Hematopoietic multipotent progenitor cell treated with erythropoietin and hydrocortisone succinate and interleukin-3 and kit ligand, for 8 days (in vitro differentiated cells): ENCODE measurements around the gene CELF1.

Experiments
- DNase-seq: peaks from one replicate; pipeline ENCODE4 v3.0.0-alpha.2; 2015

Gene CELF1

DNA sequence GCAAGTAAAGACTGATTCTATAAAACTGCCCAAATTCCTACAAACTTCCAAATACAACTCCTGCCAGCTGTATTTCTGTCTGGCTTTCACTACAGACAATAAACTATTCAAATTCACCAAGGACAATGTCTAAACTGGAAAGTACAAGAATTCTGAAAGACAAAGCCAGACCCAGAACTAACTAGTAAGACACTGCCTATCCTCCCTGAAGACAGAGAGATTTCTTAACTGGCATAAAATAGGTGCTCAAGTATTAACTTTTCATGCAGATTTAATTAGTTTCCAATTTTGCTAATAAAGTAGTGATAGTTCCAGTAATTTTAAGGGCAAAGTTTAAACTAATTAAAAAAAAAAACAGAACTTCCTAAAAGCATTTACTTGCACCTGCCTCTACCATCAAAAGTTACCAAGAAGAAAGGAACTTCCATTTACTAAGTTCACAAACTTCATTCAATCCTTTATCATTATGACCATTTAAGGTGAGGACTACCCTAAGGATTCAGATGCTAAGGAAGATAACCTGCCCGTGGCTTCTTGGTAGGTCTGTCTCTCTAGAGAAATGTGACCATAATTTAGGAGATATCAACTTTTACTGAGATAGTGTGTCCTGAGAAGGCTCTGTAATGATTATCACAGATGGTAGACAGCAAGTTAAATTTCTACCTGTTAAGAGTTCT is 45.2 kb downstream of the CELF1 start:
- DNase-seq, result no peak

DNA sequence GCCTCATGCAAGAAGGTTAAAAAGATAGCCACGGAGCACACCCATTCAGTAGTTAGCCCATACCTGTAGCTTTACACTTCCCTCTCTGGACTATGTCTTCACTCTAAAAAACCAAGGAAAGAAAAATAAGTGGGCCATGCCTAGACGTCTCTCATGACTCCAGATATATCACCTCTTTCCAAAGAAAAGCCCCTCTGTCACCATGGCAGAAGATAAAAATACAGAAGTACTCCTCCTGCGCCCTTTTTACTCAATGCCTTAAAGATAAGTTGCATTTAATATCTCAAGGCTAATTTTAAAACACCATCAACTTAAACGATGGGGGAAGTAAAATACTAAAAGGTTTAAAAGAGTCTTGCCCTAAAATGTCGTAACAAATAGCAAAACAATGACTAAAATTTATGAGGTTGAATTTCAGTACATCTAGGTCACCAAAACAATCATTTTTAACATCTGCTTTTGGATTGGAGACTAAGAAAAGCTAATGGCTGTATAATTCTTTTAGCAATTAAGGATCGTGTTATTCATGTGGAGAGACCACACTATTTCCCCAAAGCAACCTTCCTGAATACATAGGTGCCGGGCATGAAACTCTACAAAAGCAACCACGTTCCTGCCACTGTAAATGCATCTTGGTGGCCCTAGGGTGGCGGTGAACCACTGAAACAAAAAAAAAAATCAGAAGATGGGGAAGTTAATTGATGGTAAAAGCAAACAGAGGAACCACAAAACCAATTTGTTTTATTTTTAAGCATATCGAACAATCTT is 46.0 kb downstream of the CELF1 start:
- no peak for DNase-seq

DNA sequence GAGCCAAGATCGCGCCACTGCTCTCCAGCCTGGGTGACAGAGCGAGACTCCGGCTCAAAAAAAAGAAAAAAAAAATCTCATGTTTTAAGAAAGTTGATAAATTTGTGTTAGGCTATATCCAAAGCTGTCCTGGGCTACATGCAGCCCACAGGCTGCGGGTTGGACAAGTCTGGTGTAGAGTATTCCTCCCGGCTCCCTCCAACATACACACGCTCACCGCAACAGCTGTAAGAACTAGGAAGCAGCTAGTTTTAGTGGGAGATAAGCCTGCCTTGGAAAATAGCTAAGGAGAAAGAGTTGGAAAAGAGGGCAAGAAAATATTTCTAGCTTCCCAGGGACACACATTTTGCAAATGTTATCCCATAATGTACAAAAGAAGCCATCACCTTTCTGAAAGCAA is 46.6 kb downstream of the CELF1 start:
- no peak for DNase-seq

DNA sequence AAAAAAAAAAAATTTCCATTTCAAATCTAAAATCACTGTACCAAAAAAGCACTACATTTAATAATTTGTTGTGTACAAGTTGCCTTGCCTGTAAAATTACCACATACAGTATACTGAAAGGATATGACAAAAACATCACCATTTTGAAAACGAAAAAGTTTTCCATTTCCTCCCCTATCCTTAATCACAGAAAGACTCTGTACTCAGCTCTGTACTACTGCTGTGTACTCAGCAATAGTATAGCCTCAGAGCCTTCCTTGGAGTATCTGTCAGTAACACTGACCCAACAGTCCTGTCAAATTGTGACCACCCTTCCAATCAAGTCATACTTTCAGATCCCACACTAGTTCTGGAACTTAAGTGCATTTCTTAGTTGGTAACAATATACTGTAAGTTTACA is 48.0 kb downstream of the CELF1 start:
- DNase-seq, result no peak

DNA sequence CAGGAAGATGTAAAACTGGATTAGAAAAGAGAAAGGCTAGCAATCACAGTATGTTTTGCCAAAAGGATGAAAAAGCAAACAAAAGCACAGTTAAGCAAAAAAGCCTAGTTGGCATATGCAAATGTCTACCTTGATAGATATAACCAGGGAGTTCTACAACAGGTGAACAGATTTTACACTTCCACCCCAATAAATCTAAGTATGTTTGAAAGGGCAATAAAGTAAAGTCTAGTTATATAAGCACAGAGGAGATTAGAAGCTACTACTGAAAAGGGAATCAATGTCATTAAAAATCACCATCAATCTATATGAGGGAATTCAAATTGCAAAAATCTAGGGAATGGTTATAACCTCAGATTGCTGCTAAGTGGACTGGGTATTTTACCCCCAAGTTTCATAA is 49.7 kb downstream of the CELF1 start:
- DNase-seq, result no peak

DNA sequence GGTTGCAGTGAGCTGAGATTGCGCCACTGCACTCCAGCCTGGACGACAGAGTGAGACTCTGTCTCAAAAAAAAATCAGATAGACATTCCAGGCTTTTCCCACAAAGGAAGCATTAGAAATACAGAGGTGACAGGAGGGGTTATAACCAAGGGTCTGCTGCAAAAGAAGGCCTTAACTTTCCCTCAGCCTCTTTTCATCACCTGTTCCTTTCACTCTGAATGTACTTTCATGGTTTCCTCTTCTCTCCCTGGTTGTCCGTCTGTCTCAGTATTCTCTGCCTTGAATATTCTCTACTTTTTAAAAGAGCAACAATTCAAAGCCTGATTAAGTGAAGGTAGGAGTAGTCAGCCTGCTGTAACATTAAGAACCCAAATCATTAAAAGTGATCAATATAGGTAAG is 50.2 kb downstream of the CELF1 start:
- DNase-seq, result no peak

DNA sequence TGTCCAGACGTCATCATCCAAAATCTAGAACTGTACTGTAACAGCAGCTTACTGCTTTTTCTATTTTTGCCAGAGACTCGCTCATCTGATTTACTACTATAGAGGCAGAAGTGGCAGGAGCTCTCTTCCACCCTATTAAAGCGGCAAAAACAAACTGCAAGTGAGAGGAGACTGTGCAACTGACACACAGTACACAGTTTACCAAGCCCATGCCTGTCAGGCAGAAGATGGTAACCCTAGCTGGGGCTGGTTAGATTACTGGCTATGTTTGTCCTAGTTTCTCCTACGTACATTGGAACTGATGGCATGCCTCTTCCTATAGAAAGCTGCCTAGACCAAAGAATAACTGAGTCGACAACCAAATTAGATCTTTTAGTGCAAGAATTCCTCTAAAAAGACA is 51.8 kb downstream of the CELF1 start:
- DNase-seq, result no peak

DNA sequence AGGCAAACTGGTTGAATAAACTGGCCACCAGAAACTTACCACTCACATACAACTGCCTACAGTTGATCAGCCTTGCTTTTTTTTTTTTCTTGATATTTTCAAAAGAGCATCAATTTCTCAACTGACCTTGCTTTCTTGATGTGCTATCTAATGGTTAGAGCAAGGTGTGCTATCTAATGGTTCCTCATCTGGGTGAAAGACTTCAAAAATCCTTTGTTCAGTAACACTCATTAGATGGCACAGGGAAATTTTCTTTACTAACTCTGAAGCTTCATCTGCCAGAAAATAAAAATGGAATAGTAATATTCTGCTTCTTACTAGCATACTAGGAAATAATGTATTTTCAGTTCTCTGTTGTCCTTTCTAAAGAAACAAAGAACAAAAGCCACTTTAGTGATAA is 52.8 kb downstream of the CELF1 start:
- DNase-seq, result no peak

DNA sequence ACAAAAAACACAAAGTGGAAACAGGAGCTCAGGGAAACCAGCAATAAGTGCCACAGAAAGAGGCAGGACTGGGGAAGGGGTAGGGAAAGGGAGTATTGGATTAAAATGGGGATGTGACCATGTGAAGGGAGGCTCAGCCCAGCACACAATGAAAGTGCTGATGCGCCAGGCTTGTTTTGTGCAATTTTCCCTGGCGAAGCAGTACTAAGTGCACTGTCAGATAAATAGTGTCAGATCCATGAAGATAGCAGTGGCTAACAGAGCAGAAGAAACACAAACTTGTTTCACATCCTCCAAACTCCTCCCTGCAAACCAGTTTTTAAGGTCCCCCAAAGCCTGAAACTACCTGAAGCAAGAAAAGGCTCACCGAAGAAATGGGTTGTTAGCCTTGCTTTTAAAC is 53.3 kb downstream of the CELF1 start:
- no peak for DNase-seq

DNA sequence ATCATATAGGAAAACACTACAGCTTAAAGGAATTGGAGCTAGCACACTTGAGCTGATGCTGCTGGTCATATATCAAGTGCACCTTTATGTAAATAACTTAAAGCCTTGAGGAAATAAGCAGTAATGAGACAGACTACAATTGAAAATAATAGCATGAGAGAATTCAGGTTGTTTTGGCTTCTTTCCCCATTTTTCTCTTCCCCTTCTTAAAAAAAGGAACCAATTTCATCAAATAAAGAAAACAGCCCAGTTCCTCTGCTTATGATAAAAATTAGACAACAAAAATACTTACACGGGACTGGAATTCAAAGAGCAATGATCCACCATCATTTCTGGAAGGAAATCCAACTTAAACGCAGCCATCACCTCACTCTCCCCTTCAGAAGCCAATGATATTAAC is 53.8 kb downstream of the CELF1 start:
- no peak for DNase-seq

DNA sequence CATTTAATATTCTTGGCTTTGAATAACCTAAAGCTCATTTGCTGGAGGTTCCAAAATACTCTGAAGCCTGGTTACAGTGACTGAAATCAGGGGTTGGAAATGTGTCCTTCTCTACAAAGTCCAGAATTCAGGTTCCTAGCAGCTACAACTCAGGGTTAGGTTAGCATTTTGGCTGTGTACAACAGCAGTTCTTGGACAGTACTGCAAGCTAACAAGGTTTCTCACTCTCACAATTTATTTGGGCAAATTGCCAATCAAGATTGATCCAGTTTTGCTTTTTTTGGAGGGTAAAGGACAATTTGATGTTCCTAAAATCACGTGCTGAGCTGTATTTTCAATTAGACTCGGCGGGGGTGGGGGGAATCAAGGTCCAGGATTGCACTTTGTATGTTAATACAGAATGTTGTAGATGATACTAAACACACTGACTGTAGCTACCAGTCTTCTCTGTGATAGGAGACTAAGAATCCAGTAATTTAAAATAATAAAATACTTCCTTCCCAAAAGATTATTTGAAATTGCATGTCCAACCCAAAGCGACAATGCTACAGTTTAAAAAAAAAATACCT is 54.3 kb downstream of the CELF1 start:
- DNase-seq, result no peak

DNA sequence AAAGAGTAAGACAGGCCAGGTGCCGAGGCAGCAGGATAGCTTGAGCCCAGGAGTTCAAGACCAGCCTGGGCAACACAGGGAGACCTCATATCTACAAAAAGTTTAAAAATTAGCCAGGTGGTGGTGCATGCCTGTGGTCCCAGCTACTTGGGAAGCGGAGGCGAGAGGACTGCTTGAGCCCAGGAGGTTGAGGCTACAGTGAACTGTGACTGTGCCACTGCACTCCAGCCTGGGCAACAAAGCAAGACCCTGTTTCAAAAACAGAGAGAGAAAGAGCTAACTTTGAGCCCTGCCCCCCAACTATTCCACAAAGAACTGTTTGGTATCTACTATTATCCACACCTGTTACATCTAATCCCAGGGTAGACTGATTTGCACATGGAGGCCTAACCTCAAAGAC is 54.8 kb downstream of the CELF1 start:
- no peak for DNase-seq

DNA sequence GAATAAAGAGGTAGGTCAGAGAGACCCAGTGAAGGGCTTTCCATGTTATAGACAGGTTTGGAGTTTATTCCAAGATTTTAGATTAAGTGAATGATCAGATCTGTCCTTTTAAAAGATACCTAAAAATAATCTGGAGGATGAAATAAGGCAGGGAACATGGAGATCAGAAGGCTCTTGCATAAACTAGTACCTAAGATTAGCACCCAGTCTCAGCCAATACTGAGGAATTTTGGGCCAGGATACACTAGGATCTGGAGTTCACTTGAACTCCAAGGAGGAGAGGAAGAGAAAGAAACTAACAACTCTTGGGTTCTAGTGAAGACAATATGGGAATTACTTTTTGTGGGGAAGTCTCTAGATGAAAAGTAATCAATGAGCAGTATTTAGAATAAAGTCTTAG is 56.1 kb downstream of the CELF1 start:
- no peak for DNase-seq

DNA sequence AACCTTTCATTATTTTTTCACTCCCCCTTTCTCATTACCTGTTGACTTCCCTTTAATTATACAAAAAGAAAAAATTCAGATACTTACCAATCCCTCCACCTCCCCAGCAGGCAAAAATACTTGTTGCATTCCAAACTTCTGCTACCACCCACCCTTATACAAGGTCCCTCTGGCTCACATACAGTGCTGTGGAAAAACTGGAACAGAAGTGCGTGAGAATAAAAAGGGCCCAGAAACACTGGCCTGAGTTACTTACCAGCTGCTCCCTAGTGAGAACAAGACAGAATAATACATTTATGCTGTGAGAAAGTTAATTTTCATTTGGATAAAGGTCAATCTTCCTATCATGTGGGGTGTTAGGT is 57.1 kb downstream of the CELF1 start:
- DNase-seq, result no peak

DNA sequence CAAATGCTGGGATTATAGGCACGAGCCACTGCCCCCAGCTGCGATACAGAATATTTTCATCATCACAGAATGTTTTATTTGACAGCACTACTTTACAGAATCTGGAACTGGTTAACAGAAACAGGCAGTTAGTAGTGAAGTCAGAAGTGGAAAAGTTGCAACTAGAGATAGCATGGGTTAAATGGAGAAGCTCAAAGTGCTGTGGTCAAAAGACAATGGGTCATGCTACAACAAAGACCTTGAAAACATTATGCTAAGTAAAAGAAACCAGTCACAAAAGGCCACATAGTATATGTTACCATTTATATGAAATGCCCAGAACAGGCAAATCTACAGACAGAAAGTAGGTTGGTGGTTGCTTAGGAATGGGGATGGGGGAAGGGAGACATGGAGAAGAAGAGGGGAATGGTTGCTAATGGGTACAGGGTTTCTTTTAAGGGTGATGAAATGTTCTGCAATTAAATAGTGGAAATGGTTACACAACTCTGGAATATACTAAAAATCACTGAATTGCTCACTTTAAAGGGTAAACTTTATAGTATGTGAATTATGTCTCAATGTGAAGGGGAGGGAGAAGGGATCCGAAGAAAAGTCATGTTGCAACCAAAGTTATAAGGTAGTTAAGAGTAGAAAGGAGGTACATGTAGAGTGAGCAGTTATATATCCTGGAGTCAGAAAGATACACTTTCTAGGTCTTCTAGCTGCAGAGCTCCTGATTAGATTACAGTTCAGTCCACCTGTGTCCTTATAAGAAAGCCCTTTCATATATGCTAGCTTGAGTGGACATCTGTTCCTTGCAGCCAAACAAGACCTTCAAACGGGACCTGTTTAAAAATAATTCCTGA is 57.7 kb downstream of the CELF1 start:
- no peak for DNase-seq

DNA sequence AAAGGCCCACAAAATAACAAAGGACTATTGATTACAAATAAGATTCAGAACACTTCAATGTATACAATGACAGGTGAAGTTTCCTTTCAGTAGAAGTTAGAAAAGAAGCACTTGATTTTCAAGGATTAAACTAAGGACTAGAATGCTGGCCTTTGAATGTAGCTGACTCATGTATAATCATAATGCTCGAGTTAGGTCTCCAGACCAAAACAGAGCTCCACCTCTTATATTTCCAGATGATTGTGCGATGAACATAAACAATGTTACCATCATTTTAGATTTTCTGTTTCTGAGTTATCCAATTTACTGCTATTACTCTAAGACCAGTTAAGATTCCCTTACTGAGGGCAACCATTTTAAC is 63.6 kb downstream of the CELF1 start:
- no peak for DNase-seq

DNA sequence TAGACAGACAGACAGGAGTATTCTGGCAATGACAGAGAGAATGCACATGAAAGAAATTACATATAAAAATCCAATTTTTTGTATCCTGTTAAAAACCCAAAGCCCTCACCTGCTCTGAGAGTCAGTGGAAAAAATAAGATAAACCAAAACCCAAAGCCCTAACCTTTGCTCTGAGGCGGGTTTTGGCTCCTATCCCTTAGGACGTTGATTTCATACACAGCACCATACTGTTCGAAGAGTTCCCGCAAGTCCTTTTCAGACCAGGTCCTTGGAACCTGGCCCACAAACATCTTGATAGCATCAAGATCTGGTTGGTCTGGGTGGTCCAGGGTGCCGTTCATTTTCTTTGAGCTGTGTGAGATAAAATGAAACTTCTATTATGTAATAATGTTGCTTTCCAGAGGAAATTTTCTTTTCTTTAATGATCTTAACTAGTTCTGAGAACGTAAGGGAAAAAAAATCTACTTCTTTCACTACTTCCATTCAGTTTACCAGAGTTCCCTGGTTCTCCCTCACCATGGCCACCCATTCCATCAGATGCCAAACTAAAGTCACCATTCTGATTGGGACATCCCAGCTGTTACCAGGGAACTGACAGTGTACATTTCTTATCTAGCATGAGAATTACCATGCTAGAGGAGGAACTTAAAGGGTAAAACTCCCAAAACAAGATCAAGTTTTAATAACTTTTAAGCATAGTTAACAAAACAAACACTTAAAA is 64.1 kb downstream of the CELF1 start:
- no peak for DNase-seq

DNA sequence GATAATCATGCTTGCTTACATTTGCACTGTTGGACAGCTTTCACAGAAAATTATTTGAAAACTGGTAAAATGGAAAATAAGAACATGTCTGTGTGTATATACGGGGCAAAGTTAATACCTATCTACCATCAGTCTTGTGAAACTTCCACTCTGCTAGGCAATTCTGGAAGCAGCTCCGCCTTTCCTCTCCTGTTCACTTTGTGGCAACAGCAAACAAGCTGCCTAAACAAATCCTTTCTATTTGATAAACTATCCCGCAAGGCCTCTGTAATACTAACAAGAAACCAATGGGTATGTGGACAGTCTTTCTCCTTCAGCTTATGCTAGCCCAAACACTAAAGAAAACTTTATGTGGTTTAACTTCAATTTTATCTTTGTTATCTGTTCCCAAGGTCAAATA is 64.8 kb downstream of the CELF1 start:
- DNase-seq, result no peak

DNA sequence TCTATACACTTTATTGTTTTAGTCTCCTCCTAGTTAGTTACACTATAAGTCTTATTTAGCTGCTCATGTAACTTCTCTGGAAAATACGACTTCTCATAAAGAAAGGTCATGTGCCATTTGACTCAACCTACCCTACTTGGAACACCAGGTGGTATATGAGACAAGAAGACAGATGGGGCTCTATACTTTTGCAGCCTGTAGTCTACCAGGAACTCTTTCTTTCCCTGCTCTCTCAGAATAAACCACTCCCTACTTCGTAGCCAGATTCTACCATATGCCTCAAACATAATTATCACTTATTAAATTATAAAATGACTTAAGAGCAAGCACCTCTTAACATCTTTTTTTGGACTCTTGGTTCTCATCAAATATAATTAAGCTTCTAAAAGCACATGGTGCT is 65.5 kb downstream of the CELF1 start:
- DNase-seq, result no peak

DNA sequence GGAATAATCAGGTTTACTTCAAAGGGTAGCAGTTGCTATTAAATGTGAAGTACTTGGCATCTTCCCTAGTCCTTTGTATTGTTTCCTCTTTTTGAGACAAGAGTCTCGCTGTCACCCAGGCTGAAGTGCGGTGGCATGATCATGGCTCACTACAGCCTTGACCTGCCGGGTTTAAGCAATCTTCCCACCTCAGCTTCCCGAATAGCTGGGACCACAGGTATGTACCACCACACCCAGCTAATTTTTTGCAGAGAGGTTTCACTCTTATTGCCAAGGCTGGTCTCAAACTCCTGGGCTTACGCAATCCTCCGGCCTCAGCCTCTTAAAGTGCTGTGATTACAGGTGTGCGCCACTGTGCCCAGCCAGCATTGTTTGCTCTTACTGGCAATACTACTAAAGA is 67.8 kb downstream of the CELF1 start:
- no peak for DNase-seq

DNA sequence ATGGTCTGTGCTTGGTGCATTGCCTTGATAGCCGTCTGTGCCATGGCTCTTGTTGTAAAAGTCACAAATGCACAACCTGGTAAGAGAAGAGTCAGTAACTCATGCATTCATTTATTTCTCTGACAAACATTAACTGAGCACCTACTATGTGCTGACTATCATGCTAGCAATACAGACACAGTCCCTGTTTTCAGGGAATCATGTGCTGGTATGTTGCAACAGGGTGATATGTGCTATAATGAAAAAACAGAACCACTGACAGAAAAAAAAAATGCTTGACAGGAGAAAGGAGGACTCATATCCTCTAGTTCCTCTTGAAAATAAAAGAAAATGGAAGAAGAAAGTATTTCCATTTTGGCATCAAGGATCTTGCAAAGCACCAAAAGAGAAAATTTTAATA is 69.5 kb downstream of the CELF1 start:
- DNase-seq, result no peak

DNA sequence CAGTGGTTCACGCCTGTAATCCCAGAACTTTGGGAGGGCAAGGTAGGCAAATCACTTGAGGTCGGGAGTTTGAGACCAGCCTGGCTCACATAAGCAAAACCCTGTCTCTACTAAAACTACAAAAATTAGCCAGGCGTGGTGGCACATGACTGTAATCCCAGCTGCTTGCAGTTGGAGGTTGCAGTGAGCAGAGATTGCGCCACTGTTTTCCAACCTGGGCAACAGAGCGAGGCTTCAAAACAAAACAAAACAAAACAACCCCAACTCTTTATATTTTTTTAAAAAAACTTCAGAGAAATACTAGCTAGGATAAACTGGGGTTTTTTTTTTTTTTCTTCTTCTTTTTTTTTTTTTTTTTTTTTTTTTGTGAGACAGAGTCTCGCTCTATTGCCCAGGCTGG is 72.2 kb downstream of the CELF1 start:
- DNase-seq, result no peak

DNA sequence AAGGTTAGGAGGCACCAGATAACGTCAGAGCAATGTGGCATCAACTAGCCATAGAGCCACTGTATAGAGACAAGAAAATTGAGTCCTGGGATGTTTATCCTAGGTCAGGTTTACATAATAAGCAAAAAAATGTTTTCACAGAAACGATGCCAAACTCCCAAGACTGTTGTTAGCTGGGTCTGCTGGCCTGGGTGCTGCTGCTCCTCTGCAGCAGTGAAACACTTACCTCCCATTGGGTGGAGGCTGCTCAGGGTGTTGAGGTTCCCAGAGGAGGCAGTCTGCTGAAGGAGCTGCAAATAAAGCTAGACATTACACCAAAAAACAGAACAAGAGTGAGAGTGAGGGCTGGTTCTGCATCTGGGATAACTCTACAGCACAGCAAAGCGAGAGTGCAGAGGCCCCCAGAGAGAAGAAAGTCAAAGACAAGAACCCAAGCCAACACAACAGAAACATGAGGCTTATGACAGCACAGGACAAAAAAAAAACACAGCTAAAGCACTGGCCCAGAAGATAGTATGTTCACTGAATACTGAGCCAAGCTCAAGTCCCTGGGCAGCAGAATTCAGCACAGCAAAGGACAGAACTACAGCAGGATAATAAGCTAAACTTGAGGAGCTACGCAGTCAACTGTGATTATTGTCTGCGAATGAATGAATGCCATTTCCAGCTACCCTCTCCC is 74.1 kb downstream of the CELF1 start:
- no peak for DNase-seq
